CD4-positive, alpha-beta T cell (primary cell): Measurements from ENCODE around the gene ERAL1. TPM values are rescaled to one million over a fixed set of nuclear protein-coding genes. Genes with fewer than 3 reads are reported as not detected.
"Not testable (repeated sequence)": the region's sequence is repeated elsewhere in the genome, so short reads cannot be mapped to it uniquely, and the experiment has no call there.

Source experiments
- ATAC-seq: fragments of 200-7000 bp; cut with Tn5 transposase; one replicate; pipeline ENCODE4 v1.10.0; 2022; ENCODE audit warnings: mild to moderate bottlenecking; ENCODE audit not compliant: poor library complexity
- CTCF ChIA-PET: fragments of 350-600 bp; sonication (Branson Sonifier 250); formaldehyde crosslinking; loops from one replicate; lab custom pipeline; 2021; ENCODE audit warnings: antibody characterized with exemption, inconsistent platforms; lab: Charles Lee
- POLR2A ChIA-PET: fragments of 350-600 bp; sonication (Branson Sonifier 250); formaldehyde crosslinking; loops from one replicate; lab custom pipeline; 2021; ENCODE audit warnings: antibody characterized with exemption, inconsistent platforms; lab: Charles Lee
- DNase-seq, 14 experiments: peaks; one replicate each; pipeline ENCODE4 v3.0.0-alpha.2; 2013 to 2020; ENCODE audit warnings: mixed read lengths in 2 of 14
- H3K27ac ChIP-seq, 2 donors: one replicate each; pipeline versions ENCODE4 v1.5.1 to v1.7.0; 2013; ENCODE audit warnings: low read length in 2 of 2, low read depth in 1 of 2, mild to moderate bottlenecking in 1 of 2
- H3K27me3 ChIP-seq, 2 experiments: 1 replicate in 1 of 2; 2 replicates in 1 of 2; pipeline versions ENCODE4 v1.6.1 to v1.7.0; 2013; ENCODE audit warnings: low read length in 2 of 2, control low read depth in 1 of 2, mild to moderate bottlenecking in 1 of 2, moderate library complexity in 1 of 2; ENCODE audit not compliant: insufficient read depth in 2 of 2, control insufficient read depth in 1 of 2
- H3K36me3 ChIP-seq: one replicate; pipeline ENCODE4 v1.6.1; 2013; ENCODE audit warnings: low read length, control low read depth; ENCODE audit not compliant: insufficient read depth
- H3K4me1 ChIP-seq: one replicate; pipeline ENCODE4 v1.6.1; 2013; ENCODE audit warnings: low read length, control low read depth; ENCODE audit not compliant: insufficient read depth
- H3K4me3 ChIP-seq: one replicate; pipeline ENCODE4 v1.5.1; 2013; ENCODE audit warnings: mild to moderate bottlenecking, low read length, moderate library complexity
- H3K9me3 ChIP-seq, 2 experiments: 1 replicate in 1 of 2; 2 replicates in 1 of 2; pipeline versions ENCODE4 v1.6.1 to v1.7.0; 2013; ENCODE audit warnings: low read length in 2 of 2, mild to moderate bottlenecking in 2 of 2, control low read depth in 1 of 2, moderate library complexity in 1 of 2; ENCODE audit not compliant: control insufficient read depth in 1 of 2, insufficient read depth in 1 of 2
- H3K27ac Mint-ChIP-seq: one replicate; pipeline ENCODE4 v1.8.0; 2020; ENCODE audit warnings: mixed read lengths
- H3K27me3 Mint-ChIP-seq: one replicate; pipeline ENCODE4 v1.8.0; 2021; ENCODE audit warnings: mixed read lengths
- H3K36me3 Mint-ChIP-seq: one replicate; pipeline ENCODE4 v1.8.0; 2021; ENCODE audit warnings: low read depth, mixed read lengths
- H3K4me1 Mint-ChIP-seq: one replicate; pipeline ENCODE4 v1.8.0; 2021; ENCODE audit warnings: low read depth, mixed read lengths
- H3K4me3 Mint-ChIP-seq: one replicate; pipeline ENCODE4 v1.8.0; 2020; ENCODE audit warnings: mild to moderate bottlenecking, mixed read lengths
- H3K9me3 Mint-ChIP-seq: one replicate; pipeline ENCODE4 v1.8.0; 2020; ENCODE audit warnings: mixed read lengths
- CTCF ChIP-seq: fragments of 200-600 bp; IDR thresholded peaks from one replicate; pipeline ENCODE4 v1.8.0; 2022; ENCODE audit warnings: antibody characterized with exemption, mild to moderate bottlenecking
- intact Hi-C, 2 experiments: fragments of 100-400 bp; cut with DNase I in 1 of 2; cut with micrococcal nuclease in 1 of 2; formaldehyde crosslinking; loops; one replicate each; pipeline versions ENCODE4 v1.15.1 to v1.9.0; 2023 to 2025; cut with DNase I, micrococcal nuclease
- total RNA-seq, 174 experiments: library from RNA in 2 of 174; stranded (reverse) in 2 of 174; gene quantifications; one replicate each; pipeline ENCODE4 v1.2.3 and lab custom pipeline; 2021 to 2026

The ERAL1 gene
- total RNA-seq, 2 experiments from 2014 or later: 15.6 to 16.8 TPM

- ATAC-seq: no peak
- H3K36me3 Mint-ChIP-seq: peaks cover 14% of the 10 kb centered on the region
- ChIA-PET CTCF (no interaction called here), POLR2A (no interaction called here)
- intact Hi-C loops: no loop called here
- H3K27ac Mint-ChIP-seq: peak overlapping the region; percentile 15
- H3K27me3 Mint-ChIP-seq: no peaks in the 10 kb centered on the region
- Histone ChIP-seq H3K4me3 (no peak overlapping the region), H3K4me1 (peaks cover 16% of the 10 kb centered on the region), H3K27me3 (no peaks in the 10 kb centered on the region), H3K9me3 (no peaks in the 10 kb centered on the region), H3K27ac (no peak overlapping the region), H3K36me3 (peaks cover 9% of the 10 kb centered on the region)
- no peak for TF ChIP-seq CTCF
- peaks cover 12% of the 10 kb centered on the region for H3K4me1 Mint-ChIP-seq
- no peaks in the 10 kb centered on the region for H3K9me3 Mint-ChIP-seq
- H3K4me3 Mint-ChIP-seq: no peak overlapping the region
- no peak for DNase-seq
These were observed 19.0 kb downstream of the ERAL1 start for GRCh38 chr17:28873839-28874238.

GRCh38 chr17:28874750-28875149 lies 19.9 kb downstream of the ERAL1 start:
- no peak for TF ChIP-seq CTCF

GRCh38 chr17:28875848-28876550 lies 21.2 kb downstream of the ERAL1 start:
- CTCF ChIA-PET: no interaction called here
- POLR2A ChIA-PET: no interaction called here
- DNase-seq (no peak), ATAC-seq (no peak)
- H3K36me3 ChIP-seq: peaks cover 31% of the 10 kb centered on the region
- Mint-ChIP-seq H3K36me3 (peaks cover 36% of the 10 kb centered on the region), H3K4me3 (no peak overlapping the region), H3K27ac (peak overlapping the region; percentile 18), H3K9me3 (no peaks in the 10 kb centered on the region), H3K27me3 (no peaks in the 10 kb centered on the region), H3K4me1 (peaks cover 10% of the 10 kb centered on the region)
- no peak overlapping the region for H3K27ac ChIP-seq
- intact Hi-C loops: no loop called here
- H3K27me3 ChIP-seq: no peaks in the 10 kb centered on the region
- no peaks in the 10 kb centered on the region for H3K9me3 ChIP-seq
- H3K4me3 ChIP-seq: no peak overlapping the region
- no peak for TF ChIP-seq CTCF
- H3K4me1 ChIP-seq: peaks cover 11% of the 10 kb centered on the region

More at GRCh38 chr17:28874750-28875149, 19.9 kb downstream of the ERAL1 start:
- no peak overlapping the region for H3K4me3 ChIP-seq
- ATAC-seq: no peak
- no peaks in the 10 kb centered on the region for H3K27me3 ChIP-seq
- Mint-ChIP-seq H3K27ac (no peak overlapping the region), H3K27me3 (no peaks in the 10 kb centered on the region), H3K9me3 (no peaks in the 10 kb centered on the region), H3K4me3 (no peak overlapping the region), H3K36me3 (peaks cover 23% of the 10 kb centered on the region), H3K4me1 (peaks cover 12% of the 10 kb centered on the region)
- ChIA-PET CTCF (no interaction called here), POLR2A (no interaction called here)
- no peak overlapping the region for H3K27ac ChIP-seq
- peaks cover 18% of the 10 kb centered on the region for H3K36me3 ChIP-seq
- DNase-seq: no peak
- intact Hi-C loops: no loop called here
- no peaks in the 10 kb centered on the region for H3K9me3 ChIP-seq
- H3K4me1 ChIP-seq: peaks cover 16% of the 10 kb centered on the region

- H3K4me1 Mint-ChIP-seq, POLR2A ChIA-PET, H3K27me3 ChIP-seq, DNase-seq, H3K27me3 Mint-ChIP-seq, H3K4me1 ChIP-seq, H3K4me3 Mint-ChIP-seq, intact Hi-C loops, H3K27ac Mint-ChIP-seq, H3K9me3 ChIP-seq, ATAC-seq, CTCF ChIA-PET, H3K27ac ChIP-seq, H3K4me3 ChIP-seq, H3K9me3 Mint-ChIP-seq: not testable (repeated sequence)
- peaks cover 48% of the 10 kb centered on the region for H3K36me3 Mint-ChIP-seq
- peaks cover 43% of the 10 kb centered on the region for H3K36me3 ChIP-seq
These were observed 22.4 kb downstream of the ERAL1 start for GRCh38 chr17:28877150-28877711.
